ENCODE data around the gene OR10H1. TPM values are rescaled to one million over a fixed set of nuclear protein-coding genes. Genes with fewer than 3 reads are reported as not detected.
"Not testable (repeated sequence)": the region's sequence is repeated elsewhere in the genome, so short reads cannot be mapped to it uniquely, and the experiment has no call there.

The OR10H1 gene
- total RNA-seq, 1 experiment from 2014 or later = not detected

DNA sequence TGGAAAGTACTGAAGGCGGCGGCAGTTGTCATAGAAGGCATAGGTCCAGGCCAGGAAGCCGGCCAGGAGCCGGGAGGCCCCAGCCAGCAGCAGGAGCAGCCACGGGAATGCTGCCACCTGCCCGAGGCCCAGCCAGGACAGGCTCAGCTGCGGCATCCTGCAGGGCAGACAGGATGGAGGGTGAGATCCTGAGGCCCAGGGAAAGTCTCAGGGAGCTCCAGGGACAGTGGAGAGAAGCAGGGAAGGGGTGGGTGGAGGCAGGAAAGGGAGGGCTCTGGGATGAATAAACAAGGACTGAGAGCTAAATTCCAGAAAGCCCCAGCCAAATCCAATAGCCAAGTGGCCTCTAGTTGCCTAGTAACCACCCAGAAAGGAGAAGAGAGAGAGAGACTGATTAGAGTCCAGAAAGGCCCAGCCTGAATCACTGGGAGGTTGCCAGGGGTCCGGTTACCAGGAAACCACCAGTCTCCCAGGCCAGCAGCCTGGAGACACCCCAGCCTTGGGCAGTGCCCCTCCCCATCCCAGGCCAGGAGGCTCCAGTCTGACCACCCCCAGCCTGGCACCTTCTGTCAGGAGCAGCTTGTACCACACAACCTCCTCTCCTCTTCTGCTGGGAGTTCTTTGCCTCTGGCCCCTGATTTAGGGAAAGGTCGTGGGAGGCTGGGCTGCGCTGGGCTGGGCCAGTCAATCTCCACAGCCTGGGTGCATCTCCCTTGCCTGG is 35.5 kb downstream of the OR10H1 start:
- in situ Hi-C loops (cut with HindIII; ENCODE audit: low sequenced_read_pairs) = no loop called here
- DNase-seq (ENCODE audit: low spot score) = peak; percentile 96

DNA sequence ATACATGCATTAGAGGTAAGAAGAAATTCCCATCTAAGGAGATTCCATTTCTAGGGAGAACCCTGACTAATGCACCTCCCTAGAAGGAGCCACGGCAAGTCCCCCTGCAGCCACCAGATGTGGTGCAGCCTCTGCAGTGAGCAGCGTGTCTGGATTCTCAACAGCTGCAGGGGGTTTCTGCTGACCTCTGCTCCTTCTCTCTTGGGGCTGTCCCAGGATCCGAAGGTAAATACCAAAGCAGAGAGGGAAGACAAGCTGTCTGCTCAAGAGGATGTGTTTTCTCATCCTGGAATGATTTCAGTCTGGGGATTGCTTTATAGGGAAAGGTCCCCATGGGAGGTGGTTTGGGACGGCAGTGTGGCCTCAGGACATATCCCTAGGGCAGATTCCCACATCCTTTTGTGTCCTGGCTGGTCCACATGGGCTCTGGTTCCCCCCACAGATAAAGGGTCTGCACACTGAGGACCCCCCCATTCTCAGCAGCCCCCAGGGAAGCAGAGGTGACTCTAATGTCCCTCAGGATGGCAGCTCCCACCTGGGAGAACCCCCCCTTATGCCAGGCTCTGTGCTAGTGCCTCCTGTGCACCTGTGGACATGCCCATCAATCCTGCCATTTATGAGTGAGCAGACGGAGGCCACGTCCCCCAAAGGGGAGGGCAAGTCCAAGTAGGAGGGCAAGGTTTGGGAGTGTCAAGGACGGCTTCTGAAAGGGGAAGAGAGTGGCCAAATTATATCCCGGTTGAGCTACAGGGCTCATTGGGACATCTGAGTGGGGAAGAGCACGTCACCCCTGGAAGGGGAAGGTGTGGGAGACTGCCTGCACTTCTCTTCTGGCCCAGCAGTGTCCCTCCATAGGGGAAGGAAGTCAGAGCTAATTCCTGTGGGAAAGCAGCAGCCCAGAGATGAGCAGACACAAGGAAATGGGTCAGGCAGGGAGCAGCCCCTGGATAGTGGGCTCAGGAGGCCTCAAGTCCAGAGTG is 38.2 kb downstream of the OR10H1 start:
- no peak for DNase-seq (ENCODE audit: low spot score)
- in situ Hi-C loops (cut with HindIII; ENCODE audit: low sequenced_read_pairs) = no loop called here

DNA sequence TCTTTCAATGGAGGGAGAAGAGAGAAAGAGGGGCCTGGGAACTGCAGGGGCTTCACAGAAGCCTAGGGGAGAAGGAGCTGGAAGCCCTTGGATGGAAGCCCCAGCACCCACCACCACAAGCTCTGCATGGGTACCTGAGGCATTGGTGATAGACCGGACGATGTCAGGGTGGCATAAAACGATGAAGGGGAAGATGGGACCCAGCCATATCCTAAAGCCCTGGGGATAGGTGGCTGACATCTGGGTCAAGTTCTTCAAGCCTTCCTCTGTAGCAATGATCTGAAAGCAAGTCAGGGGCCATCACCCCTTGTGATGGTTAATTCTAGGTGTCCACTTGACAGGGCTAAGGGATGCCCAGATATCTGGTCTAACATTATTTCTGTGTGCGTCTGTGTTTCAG is 39.2 kb downstream of the OR10H1 start:
- in situ Hi-C loops (cut with HindIII; ENCODE audit: low sequenced_read_pairs) = no loop called here
- no peak for DNase-seq (ENCODE audit: low spot score)

DNA sequence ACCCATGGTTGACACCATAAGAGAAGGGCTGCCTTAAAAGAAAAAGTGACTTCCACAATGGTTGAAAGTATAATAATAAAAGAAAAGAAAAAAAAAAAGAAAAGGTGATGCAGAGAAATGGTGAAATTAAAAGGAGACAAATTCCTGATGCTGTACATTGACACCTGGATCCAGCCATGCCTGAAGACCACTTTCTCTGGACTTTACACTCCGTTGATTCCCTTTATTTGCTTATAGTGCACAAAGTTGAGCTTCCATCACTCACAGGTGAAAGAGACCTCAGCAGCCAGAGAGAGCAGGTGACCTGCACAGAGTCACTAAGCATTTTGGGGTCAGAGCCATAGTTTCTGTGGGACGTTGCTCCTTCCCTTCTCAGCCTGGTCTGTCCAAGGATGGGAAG is 40.2 kb downstream of the OR10H1 start:
- no peak for DNase-seq (ENCODE audit: low spot score)
- in situ Hi-C loops (cut with HindIII; ENCODE audit: low sequenced_read_pairs) = no loop called here

DNA sequence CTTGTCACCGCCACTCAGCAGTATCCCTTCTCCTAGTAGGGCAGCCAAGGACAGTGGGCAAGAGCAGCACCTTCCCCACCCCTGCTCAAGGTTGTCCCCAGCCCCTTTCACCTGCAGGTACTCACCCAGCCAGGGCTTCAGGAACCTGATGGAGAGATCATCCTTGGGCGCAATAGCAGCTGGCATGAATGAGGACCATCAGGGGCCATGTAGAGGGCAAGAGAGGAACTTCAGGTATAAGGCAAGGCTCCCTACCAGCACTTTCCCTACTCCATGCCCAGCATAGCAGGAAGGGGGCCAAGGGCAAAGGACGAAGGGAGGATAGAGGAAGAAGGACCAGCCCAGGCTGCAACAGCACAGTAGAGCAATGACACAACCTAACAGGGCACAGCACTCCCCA is 41.3 kb downstream of the OR10H1 start:
- in situ Hi-C loops (cut with HindIII; ENCODE audit: low sequenced_read_pairs); DNase-seq (ENCODE audit: low spot score): not testable (repeated sequence)

DNA sequence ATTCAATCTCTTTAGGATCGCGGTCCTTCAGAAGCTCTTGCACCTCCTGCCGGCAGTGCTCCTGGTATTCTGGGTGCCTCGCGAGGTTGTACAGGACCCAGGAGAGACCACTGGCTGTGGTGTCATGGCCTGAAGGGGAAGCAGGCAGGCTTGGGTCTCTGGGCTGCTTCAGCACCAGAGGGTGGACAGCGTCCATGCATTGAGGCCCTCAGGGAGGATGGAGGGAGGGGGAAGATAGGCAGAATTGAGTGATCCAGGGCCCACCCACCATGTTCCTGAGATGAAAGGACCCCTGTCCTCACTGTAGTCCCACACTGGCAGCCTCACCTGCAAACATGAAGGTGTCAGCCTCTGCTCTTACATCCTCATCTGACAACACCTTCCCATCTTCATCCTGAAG is 45.9 kb downstream of the OR10H1 start:
- DNase-seq (ENCODE audit: low spot score) = no peak
- in situ Hi-C loops (cut with HindIII; ENCODE audit: low sequenced_read_pairs) = no loop called here

DNA sequence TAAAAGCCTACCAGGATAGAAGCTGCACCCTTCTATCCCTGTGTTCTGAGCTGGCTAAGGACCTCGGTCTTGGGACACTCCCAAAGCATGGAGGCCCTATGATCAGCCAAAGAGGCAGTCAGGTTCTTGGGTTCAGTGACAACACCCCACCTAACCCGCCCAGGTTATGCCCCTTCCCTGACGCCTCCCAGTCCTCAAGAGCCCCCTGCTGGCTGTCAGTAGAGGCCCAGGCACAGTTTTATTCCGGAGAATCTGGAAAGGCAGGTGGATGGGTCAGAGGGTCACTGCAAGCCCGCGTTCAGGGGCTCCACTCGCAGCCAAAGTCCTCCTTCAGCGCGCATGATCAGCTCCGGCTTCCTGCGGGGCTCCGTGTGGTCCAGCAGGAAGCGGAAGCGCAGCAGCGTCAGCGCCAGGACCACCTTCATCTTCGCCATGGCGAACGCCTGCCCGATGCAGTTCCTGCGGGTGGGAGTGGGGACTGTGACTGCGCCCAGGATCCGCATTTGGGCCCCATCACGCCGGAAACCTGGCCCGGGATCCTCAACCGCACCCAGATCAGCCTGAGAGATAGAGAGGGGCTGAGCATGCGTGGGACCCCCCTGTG is 55.4 kb downstream of the OR10H1 start:
- in situ Hi-C loops (cut with HindIII; ENCODE audit: low sequenced_read_pairs) = no loop called here
- no peak for DNase-seq (ENCODE audit: low spot score)

DNA sequence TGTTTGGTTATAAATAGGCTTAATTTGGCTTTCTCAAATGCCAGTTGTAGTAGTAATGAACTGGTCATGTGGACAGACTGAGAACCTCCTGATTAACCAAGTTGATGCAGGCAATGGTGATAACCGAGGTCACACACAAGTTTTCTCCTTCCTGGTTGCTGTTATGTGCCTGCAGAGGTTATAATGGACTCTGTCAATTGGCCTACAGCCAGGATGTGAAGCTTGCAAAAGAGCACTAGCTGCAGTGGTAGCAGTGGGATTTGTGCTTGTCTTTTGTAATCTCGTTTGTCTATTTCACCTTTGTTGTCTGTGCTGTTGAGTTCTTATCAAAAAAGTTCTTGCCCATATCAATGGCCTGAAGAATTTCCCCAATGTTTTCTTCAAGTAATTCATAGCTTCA is 57.1 kb downstream of the OR10H1 start:
- in situ Hi-C loops (cut with HindIII; ENCODE audit: low sequenced_read_pairs) = no loop called here
- DNase-seq (ENCODE audit: low spot score) = no peak

Other genes with a start within 250 kb of the OR10H1 start
- gene CYP4F8, start 200.4 kb downstream of the OR10H1 start, total RNA-seq (2014; rRNA removed; shearing (Covaris generic)) = not detected in 2 replicates
- not detected in 2 replicates for gene CYP4F3, start 174.8 kb downstream of the OR10H1 start, total RNA-seq (2014; rRNA removed; shearing (Covaris generic))
- gene CYP4F12, start 142.6 kb downstream of the OR10H1 start, total RNA-seq (2014; rRNA removed; shearing (Covaris generic)) = 5.3 and 19.4 TPM in 2 replicates
- gene OR10H2, start 87.6 kb downstream of the OR10H1 start, total RNA-seq (2014; rRNA removed; shearing (Covaris generic)) = not detected in 2 replicates
- not detected in 2 replicates for gene OR10H3, start 77.7 kb downstream of the OR10H1 start, total RNA-seq (2014; rRNA removed; shearing (Covaris generic))
- not detected in 2 replicates for gene OR10H5, start 28.0 kb downstream of the OR10H1 start, total RNA-seq (2014; rRNA removed; shearing (Covaris generic))
- gene CYP4F2, start 82.4 kb upstream of the OR10H1 start, total RNA-seq (2014; rRNA removed; shearing (Covaris generic)) = 2.3 and 6.3 TPM in 2 replicates
- 0.75 and 0.80 TPM in 2 replicates for gene CYP4F11, start 118.9 kb upstream of the OR10H1 start, total RNA-seq (2014; rRNA removed; shearing (Covaris generic))
- gene OR10H4, start 133.3 kb upstream of the OR10H1 start, total RNA-seq (2014; rRNA removed; shearing (Covaris generic)) = not detected in 2 replicates